Activated naive CD8-positive, alpha-beta T cell treated with anti-CD3 and anti-CD28 coated beads, Interleukin-2, amount 50 U/mL, for 16 hours (primary cell): ENCODE data around the gene EXOC7.

Experiments
- DNase-seq: peaks from one replicate; pipeline ENCODE4 v3.0.0-alpha.2; 2020; ENCODE audit warnings: low read depth, low spot score

The EXOC7 gene

DNA sequence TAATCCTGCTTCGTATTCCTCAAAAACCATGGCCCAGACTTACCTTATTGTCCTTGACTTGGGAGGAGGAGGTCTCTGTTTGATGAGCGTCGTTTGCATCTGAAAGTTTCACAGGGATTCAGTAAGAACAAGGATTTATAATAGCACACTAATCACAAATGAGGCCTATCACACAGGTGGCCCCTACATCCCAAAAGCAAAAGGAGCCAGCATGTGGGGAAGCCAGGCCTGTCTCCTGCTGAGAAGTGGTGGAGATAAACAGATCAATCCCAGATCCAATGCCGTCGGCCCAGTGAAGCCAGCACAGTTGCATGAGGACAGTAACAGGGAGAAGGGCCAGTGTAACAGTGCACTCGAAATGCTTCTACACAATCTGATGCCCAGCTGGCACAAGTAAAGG lies 63.2 kb downstream of the EXOC7 start:
- DNase-seq = no peak

DNA sequence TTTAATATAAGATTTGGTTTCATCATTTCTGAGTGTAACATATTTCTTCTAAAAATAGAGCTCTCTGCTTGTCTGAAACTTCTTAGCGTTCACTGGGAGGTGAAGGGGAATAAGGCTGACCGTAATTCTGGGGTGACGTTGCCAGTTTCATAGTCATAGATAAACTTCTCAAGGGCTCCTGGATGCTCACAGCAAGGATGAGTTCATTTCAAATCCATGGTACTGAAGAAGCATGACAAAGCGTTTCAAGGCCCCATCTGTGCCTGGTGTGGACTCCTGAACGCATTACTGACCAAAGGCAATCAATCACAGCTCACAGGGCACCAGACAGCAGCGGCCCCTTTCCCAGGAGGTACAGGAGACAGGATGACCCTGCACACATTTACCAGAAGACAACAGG lies 64.5 kb downstream of the EXOC7 start:
- no peak for DNase-seq

DNA sequence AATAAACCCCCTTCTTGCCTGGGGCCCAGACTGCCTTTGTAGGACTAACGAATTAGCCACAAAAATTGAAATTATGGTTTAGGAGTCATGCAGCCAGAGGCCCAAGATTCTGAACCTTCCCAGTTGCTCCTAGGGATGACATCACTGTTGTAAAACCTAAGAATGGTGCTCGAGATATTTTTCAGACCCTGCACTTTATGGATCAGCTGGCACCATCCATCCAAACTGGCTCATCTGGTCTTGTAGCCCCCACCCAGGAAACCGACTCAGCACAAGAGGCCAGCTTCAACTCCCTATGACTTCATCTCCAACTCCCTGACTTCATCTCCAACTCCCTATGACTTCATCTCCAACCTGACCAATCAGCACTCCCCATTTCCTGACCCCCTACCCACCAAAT lies 65.5 kb downstream of the EXOC7 start:
- DNase-seq = no peak

DNA sequence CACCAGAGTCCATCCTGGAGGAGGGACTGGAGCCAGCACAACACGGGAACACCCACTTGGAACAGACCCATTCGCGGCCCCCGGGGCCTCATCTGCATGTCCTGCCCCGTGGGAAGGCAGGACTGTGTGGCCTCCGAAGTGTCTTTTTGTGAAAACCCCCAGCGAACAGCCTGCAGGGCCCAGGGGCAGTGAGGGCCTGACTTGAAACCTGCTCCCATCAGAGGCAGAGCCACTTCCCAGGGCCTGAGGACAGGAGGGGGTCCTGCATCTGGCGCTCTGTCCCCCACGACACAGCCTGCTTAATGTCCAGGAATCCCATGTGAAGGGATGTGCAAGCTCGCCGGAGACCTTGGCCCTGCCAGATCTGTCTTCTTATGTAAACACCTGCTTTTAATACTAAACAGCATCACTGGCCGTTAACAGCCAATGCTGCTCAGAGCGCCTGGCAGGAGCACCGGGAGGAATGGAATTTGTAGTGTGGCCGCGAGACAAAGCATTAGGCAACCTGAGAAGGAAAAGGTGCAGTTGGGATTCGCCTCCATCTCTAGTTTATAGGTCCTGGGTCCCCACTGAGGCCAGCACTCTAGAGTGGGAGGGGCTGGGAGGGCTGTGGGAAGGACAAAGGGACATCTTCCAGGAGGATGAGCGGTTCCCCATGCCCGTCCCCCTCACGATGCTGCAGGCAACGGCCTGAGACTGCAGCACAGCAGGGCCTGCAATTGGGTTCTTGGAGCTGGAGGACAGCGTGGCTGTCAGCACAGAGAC lies 66.9 kb downstream of the EXOC7 start:
- no peak for DNase-seq

DNA sequence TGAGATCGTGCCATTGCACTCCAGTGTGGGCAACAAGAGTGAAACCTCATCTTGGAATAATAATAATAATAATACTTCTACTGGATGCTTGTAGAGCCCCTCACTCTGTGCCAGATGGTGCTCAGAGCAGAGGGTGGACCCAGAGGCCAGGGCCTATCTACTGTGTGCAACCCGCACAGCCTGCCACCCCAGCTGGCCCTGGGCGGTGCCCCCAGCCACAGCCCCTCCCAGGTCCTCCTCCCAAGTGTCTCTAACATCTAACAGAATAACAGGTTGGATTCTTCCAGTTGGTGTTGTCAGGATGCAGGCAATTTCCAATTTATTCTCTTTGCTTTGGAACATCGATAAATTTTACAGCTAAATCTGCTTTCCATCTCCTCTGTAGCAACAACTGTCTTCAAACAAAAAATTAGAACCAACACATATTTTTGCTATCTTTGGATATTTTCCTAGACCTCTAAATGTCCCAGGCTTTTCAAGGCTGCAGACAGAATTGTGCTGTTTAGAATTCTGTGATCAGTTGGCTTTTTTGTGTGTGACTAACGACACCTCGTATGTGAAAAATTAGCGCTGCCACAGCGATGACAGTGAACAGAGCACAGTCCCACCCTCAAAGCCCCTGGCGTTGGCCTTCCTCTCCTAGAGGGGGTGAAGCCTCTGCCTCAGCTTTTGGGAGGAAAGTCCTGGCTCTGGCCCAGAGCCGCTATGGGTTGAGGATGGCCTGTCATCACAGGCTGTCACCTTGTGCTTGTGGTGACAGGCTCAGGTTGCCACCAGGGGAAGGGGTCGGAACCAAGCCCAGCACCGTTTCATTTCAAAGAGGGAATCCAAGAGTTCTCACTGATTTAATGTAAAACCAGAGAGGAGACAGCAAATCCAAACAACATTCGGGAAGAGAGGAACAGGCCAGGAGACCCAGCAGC lies 68.9 kb downstream of the EXOC7 start:
- DNase-seq = no peak

DNA sequence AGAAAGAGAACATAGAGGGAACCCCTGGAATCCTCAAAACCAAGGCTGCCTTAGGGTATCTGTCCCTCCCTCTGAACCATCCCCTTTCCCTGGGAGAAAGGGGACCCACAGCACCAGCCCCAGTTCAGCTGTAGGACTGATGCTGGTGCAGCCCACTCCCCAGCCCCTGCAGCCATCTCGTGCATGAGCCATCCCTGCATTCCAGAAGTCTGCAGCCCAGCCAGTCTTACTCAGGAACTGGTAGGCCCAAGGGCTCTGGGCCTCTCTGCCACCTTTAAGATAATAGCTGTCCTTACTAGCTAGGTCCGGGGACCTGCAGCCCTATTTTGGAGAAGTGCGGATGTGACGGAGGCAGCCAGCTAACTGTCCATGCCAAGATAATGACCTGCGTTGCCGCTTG lies 70.4 kb downstream of the EXOC7 start:
- no peak for DNase-seq

DNA sequence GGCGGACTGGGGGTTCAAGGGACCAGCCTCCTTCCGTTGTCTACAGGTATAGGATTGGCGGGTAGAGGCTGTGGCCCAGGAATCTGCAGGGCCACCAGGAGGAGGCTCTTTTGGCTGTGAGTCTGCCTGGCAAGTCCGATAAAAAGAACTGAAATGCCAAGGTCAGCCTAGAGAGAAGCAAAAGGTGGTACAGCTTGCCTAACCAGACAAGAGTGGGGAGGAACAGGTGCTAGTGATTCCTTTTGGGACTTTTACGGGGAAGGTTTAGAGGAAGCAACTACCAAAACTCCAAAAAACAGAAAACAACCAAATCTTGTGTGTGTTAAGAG lies 70.8 kb downstream of the EXOC7 start:
- no peak for DNase-seq

DNA sequence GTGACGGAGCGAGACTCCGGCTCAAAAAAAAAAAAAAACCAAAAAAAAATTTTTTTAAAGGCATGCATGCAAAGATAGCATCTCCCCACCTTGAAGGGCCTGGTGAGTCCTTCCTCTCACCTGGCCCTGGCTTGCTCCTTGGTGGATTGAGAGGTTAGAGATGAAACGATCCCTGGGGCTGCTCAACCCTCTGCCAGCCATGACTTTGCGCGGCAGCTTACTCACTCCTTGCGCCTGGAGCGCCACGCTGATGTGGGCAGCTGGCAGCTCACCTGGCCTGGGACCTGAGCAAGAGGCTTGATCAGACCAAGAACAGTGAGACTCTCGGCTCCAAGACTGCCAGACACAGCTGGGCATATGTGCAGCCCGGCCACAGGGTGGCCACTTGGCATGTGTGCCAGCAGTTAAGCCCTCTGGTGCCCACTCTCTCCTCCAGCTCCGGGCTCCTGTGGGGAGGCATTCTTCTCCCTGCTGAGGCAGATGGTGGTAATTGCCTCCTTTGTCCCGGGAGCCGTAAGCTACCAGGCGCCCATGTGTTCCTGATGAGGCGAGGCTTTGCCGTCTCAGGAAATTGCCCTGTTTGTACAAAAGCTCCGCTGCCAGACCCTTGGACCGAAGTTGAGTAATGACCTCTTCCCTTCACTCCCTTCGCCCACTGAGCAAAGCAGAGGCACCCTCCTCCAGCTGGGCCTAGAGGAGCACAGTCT lies 71.4 kb downstream of the EXOC7 start:
- DNase-seq = no peak
